GM12878 (cell line): ENCODE data around the gene ADCYAP1R1. TPM values are rescaled to one million over a fixed set of nuclear protein-coding genes. Genes with fewer than 3 reads are reported as not detected.

Experiments used
- ATAC-seq: fragments of 200-7000 bp; cut with Tn5 transposase; 3 replicates; pipeline ENCODE4 v1.9.1; 2020; ENCODE audit warnings: mild to moderate bottlenecking, moderate library complexity
- BruUV-seq: library from RNA; stranded (reverse); fragments of 400-500 nt; replicated peaks from 2 replicates; lab custom pipeline; 2021; lab: Mats Ljungman, UMichigan
- CTCF ChIA-PET: fragments of 300-600 bp; sonication (Branson Sonifier 250); formaldehyde crosslinking; extraction: SDS; loops from one replicate; lab custom pipeline; 2021; ENCODE audit warnings: inconsistent platforms; lab: Yijun Ruan, JAX
- POLR2A ChIA-PET: fragments of 350-600 bp; formaldehyde crosslinking; extraction: SDS; loops from one replicate; lab custom pipeline; 2021; ENCODE audit warnings: inconsistent platforms; lab: Charles Lee
- RAD21 ChIA-PET: fragments of 300-600 bp; sonication (Branson Sonifier 250); formaldehyde crosslinking; loops from one replicate; lab custom pipeline; 2023; ENCODE audit warnings: antibody characterized with exemption; ENCODE audit not compliant: unreplicated experiment; lab: Charles Lee
- SMC1A ChIA-PET: fragments of 300-600 bp; sonication (Branson Sonifier 250); formaldehyde crosslinking; loops from one replicate; lab custom pipeline; 2023; ENCODE audit not compliant: unreplicated experiment, uncharacterized antibody; lab: Charles Lee
- DNase-seq: peaks from one replicate; pipeline ENCODE4 v3.0.0-alpha.2; 2011; ENCODE audit warnings: low read depth, low spot score
- FAIRE-seq: peaks from 3 replicates; lab custom pipeline; 2011; peaks lifted over from hg19 to GRCh38; lab: Jason Lieb, UNC
- H2AFZ ChIP-seq: 2 replicates; pipeline ENCODE4 v1.6.0; 2011; ENCODE audit warnings: low read depth, low read length, control low read depth; ENCODE audit not compliant: control insufficient read depth
- H3K27ac ChIP-seq: 2 replicates; pipeline ENCODE4 v1.5.1; 2011; ENCODE audit warnings: control low read depth; ENCODE audit not compliant: control insufficient read depth, insufficient read depth
- H3K27me3 ChIP-seq, 2 experiments: replicated peaks in 1 of 2; 2 replicates each; pipeline versions ENCODE4 v1.6.0 to v1.6.1; 2011; ENCODE audit warnings: low read length in 1 of 2; ENCODE audit not compliant: control insufficient read depth in 2 of 2, insufficient read depth in 2 of 2
- H3K36me3 ChIP-seq, 2 experiments: 2 replicates each; pipeline ENCODE4 v1.5.1; 2011; ENCODE audit warnings: low read length in 1 of 2; ENCODE audit not compliant: control insufficient read depth in 2 of 2, insufficient read depth in 2 of 2
- H3K4me1 ChIP-seq: 2 replicates; pipeline ENCODE4 v1.6.1; 2011; ENCODE audit warnings: mild to moderate bottlenecking, low read length, moderate library complexity, mixed read lengths; ENCODE audit not compliant: control insufficient read depth, insufficient read depth
- H3K4me2 ChIP-seq: 2 replicates; pipeline ENCODE4 v1.6.0; 2011; ENCODE audit warnings: control low read depth; ENCODE audit not compliant: control insufficient read depth, insufficient read depth
- H3K4me3 ChIP-seq: fragments of 200-600 bp; sonication (generic); 2 replicates; pipeline ENCODE4 v1.5.1; 2016
- H3K79me2 ChIP-seq: 2 replicates; pipeline ENCODE4 v1.6.0; 2011; ENCODE audit warnings: low read length; ENCODE audit not compliant: control insufficient read depth, insufficient read depth
- H3K9ac ChIP-seq: 2 replicates; pipeline ENCODE4 v1.8.0; 2011; ENCODE audit warnings: low read length, control low read depth, mixed read lengths; ENCODE audit not compliant: control insufficient read depth, insufficient read depth
- H3K9me3 ChIP-seq: replicated peaks from 3 replicates; pipeline ENCODE4 v1.5.1; 2011; ENCODE audit warnings: mild to moderate bottlenecking, low read length; ENCODE audit not compliant: control insufficient read depth, insufficient read depth
- H4K20me1 ChIP-seq: 2 replicates; pipeline ENCODE4 v1.6.0; 2011; ENCODE audit not compliant: control insufficient read depth, insufficient read depth
- DPF2 ChIP-seq: fragments of 450-650 bp; IDR thresholded peaks from 2 replicates; pipeline ENCODE4 v1.6.1; 2017; ENCODE audit warnings: mild to moderate bottlenecking
- EGR1 ChIP-seq, 2 experiments: IDR thresholded peaks; 1 replicate in 1 of 2; 2 replicates in 1 of 2; pipeline ENCODE4 v1.6.1; 2011 to 2012; ENCODE audit warnings: low read depth in 2 of 2, low read length in 2 of 2, borderline replicate concordance in 1 of 2, mild to moderate bottlenecking in 1 of 2, moderate library complexity in 1 of 2
- GABPA ChIP-seq: IDR thresholded peaks from 2 replicates; pipeline ENCODE4 v1.6.1; 2014; ENCODE audit warnings: antibody characterized with exemption, low read depth, mild to moderate bottlenecking, inconsistent platforms
- HSF1 ChIP-seq: fragments of 150-350 bp; IDR thresholded peaks from 2 replicates; pipeline ENCODE4 v1.6.1; 2014; ENCODE audit warnings: mild to moderate bottlenecking, low read depth, low read length
- NFIC ChIP-seq: IDR thresholded peaks from 2 replicates; pipeline ENCODE4 v1.6.1; 2012; ENCODE audit warnings: low read depth, mild to moderate bottlenecking, inconsistent platforms, low read length, moderate library complexity
- NRF1 ChIP-seq: conservative IDR thresholded peaks from 2 replicates; pipeline ENCODE4 v1.6.1; 2011; ENCODE audit warnings: mild to moderate bottlenecking, low read depth, low read length, improper control_type of control experiment
- PAX5 ChIP-seq: IDR thresholded peaks from 2 replicates; pipeline ENCODE4 v1.6.1; 2011; ENCODE audit warnings: low read depth, low read length, borderline replicate concordance
- RBBP5 ChIP-seq: fragments of 200-600 bp; sonication (generic); conservative IDR thresholded peaks from 2 replicates; pipeline ENCODE4 v1.6.1; 2016
- SMAD1 ChIP-seq: fragments of 450-650 bp; IDR thresholded peaks from 2 replicates; pipeline ENCODE4 v1.6.1; 2018; ENCODE audit warnings: mild to moderate bottlenecking, low read depth; ENCODE audit not compliant: partially characterized antibody
- WGBS: methylation state at CpG from one replicate; pipeline ENCODE4 v1.1.6; 2016; ENCODE audit warnings: low lambda C conversion rate; ENCODE audit not compliant: insufficient replicate concordance, insufficient coverage; ENCODE audit errors: missing lambda C conversion rate; 5-methylcytosine and 5-hydroxymethylcytosine counted together
- in situ Hi-C: fragments of 300-500 bp; cut with MboI; formaldehyde crosslinking; loops from 9 replicates; pipeline ENCODE4 v1.14.3; 2018; ENCODE audit warnings: mixed read lengths
- intact Hi-C: fragments of 100-400 bp; cut with micrococcal nuclease; formaldehyde crosslinking; loops from one replicate; pipeline ENCODE4 v1.14.2; 2022; ENCODE audit not compliant: unreplicated experiment
- polyA plus RNA-seq, 11 experiments: library from polyadenylated mRNA; depleted of rRNA in 4 of 11; unstranded in 6 of 11; stranded (reverse) in 5 of 11; fragments of >200 nt; fragmentation: Nextera tagmentation in 4 of 11; fragmentation: Illumina TruSeq in 1 of 11; extraction: Ambion mirVana in 4 of 11; extraction: Trizol in 1 of 11; gene quantifications; 1 replicate in 1 of 11; 2 replicates in 10 of 11; pipeline versions ENCODE4 v1.2.1 to v1.2.3, GENCODE V29; 2011 to 2016; ENCODE audit warnings: inconsistent platforms in 2 of 11, missing spikeins in 2 of 11, low read depth in 1 of 11
- total RNA-seq, 4 experiments: library from RNA; depleted of rRNA in 3 of 4; stranded (reverse); fragments of >200 nt in 3 of 4; fragmentation: Illumina TruSeq in 1 of 4; extraction: Trizol in 1 of 4; gene quantifications; 2 replicates each; pipeline versions ENCODE4 v1.2.1 to v1.2.3, GENCODE V29; 2013 to 2021
- TF ChIP-seq, protein P1 (sequence below): fragments of 450-650 bp; IDR thresholded peaks from 2 replicates; pipeline ENCODE4 v1.6.1; 2016; ENCODE audit warnings: mild to moderate bottlenecking
- TF ChIP-seq, protein P2 (sequence below): IDR thresholded peaks from 2 replicates; pipeline ENCODE4 v1.6.1; 2012; ENCODE audit warnings: mild to moderate bottlenecking, low read depth, low read length

Gene ADCYAP1R1
- total and polyA plus RNA-seq, 10 of the 15 experiments (the other 5 are each of a cell fraction or from before 2014, with no cell fraction given), result not detected

GRCh38 chr7:31145339-31145738, 93.2 kb downstream of the ADCYAP1R1 start:
- TF ChIP-seq HSF1, result no peak
- TF ChIP-seq PAX5, result no peak
- TF ChIP-seq SMAD1, result no peak
- no peak for TF ChIP-seq GABPA
- Histone ChIP-seq H3K4me1 (no peaks in the 10 kb centered on the region), H4K20me1 (no peaks in the 10 kb centered on the region), H3K4me2 (no peak overlapping the region), H3K36me3 (no peaks in the 10 kb centered on the region), H3K4me3 (no peak overlapping the region), H3K79me2 (no peaks in the 10 kb centered on the region), H3K27me3 (no peaks in the 10 kb centered on the region), H3K9me3 (no peaks in the 10 kb centered on the region), H2AFZ (no peak overlapping the region), H3K27ac (no peak overlapping the region), H3K9ac (no peak overlapping the region)
- ChIA-PET CTCF (no interaction called here), RAD21 (no interaction called here), SMC1A (no interaction called here), POLR2A (no interaction called here)
- no TSS peak for BruUV-seq
- in situ Hi-C loops, result no loop called here
- ATAC-seq, result no peak
- no peak for DNase-seq
- intact Hi-C loops, result loop anchor here (5.0 kb wide), 1 partner anchor 342 kb away; no protein-coding TSS in a partner anchor
- FAIRE-seq, result no peak

GRCh38 chr7:31146030-31146429, 93.9 kb downstream of the ADCYAP1R1 start:
- H3K27ac ChIP-seq, result no peak overlapping the region
- H3K4me1 ChIP-seq, result no peaks in the 10 kb centered on the region
- ChIA-PET CTCF (no interaction called here), POLR2A (no interaction called here), RAD21 (no interaction called here), SMC1A (no interaction called here)
- no peaks in the 10 kb centered on the region for H3K79me2 ChIP-seq
- ATAC-seq (no peak), FAIRE-seq (no peak), DNase-seq (no peak)
- WGBS, result 0% methylated on average over 1 of the region's 1 CpG
- intact Hi-C loops, result loop anchor here (5.0 kb wide), 1 partner anchor 341 kb away; no protein-coding TSS in a partner anchor
- H3K9me3 ChIP-seq, result no peaks in the 10 kb centered on the region
- no peaks in the 10 kb centered on the region for H3K36me3 ChIP-seq
- no peak overlapping the region for H3K9ac ChIP-seq
- in situ Hi-C loops, result no loop called here
- H3K4me2 ChIP-seq, result no peak overlapping the region
- no peak overlapping the region for H2AFZ ChIP-seq
- no TSS peak for BruUV-seq
- no peaks in the 10 kb centered on the region for H4K20me1 ChIP-seq
- no peak overlapping the region for H3K4me3 ChIP-seq
- no peaks in the 10 kb centered on the region for H3K27me3 ChIP-seq
- no peak for TF ChIP-seq DPF2
- TF ChIP-seq NRF1, result no peak
- TF ChIP-seq RBBP5, result no peak
- TF ChIP-seq, protein P1, sequence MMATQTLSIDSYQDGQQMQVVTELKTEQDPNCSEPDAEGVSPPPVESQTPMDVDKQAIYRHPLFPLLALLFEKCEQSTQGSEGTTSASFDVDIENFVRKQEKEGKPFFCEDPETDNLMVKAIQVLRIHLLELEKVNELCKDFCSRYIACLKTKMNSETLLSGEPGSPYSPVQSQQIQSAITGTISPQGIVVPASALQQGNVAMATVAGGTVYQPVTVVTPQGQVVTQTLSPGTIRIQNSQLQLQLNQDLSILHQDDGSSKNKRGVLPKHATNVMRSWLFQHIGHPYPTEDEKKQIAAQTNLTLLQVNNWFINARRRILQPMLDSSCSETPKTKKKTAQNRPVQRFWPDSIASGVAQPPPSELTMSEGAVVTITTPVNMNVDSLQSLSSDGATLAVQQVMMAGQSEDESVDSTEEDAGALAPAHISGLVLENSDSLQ, result no peak
- no peak for TF ChIP-seq EGR1 (IDR thresholded peaks at IDR 0.05; ENCODE audit: borderline replicate concordance in 1 of 2, low read depth in 2 of 2, low read length in 2 of 2)
- no peak for TF ChIP-seq NFIC
- TF ChIP-seq, protein P2, sequence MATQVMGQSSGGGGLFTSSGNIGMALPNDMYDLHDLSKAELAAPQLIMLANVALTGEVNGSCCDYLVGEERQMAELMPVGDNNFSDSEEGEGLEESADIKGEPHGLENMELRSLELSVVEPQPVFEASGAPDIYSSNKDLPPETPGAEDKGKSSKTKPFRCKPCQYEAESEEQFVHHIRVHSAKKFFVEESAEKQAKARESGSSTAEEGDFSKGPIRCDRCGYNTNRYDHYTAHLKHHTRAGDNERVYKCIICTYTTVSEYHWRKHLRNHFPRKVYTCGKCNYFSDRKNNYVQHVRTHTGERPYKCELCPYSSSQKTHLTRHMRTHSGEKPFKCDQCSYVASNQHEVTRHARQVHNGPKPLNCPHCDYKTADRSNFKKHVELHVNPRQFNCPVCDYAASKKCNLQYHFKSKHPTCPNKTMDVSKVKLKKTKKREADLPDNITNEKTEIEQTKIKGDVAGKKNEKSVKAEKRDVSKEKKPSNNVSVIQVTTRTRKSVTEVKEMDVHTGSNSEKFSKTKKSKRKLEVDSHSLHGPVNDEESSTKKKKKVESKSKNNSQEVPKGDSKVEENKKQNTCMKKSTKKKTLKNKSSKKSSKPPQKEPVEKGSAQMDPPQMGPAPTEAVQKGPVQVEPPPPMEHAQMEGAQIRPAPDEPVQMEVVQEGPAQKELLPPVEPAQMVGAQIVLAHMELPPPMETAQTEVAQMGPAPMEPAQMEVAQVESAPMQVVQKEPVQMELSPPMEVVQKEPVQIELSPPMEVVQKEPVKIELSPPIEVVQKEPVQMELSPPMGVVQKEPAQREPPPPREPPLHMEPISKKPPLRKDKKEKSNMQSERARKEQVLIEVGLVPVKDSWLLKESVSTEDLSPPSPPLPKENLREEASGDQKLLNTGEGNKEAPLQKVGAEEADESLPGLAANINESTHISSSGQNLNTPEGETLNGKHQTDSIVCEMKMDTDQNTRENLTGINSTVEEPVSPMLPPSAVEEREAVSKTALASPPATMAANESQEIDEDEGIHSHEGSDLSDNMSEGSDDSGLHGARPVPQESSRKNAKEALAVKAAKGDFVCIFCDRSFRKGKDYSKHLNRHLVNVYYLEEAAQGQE, result no peak
